Thyroid gland (tissue), 4 donors: ENCODE measurements around the gene CLRN2. TPM values are rescaled to one million over a fixed set of nuclear protein-coding genes. Genes with fewer than 3 reads are reported as not detected.

Source experiments
- DNase-seq, 2 donors: peaks; one replicate each; pipeline ENCODE4 v3.0.0-alpha.2; 2019
- H3K27ac ChIP-seq, 3 donors: fragments of 200-600 bp; sonication (generic); 1 replicate in 2 of 3; 2 replicates in 1 of 3; pipeline ENCODE4 v1.5.1; 2016 to 2019; ENCODE audit warnings: mild to moderate bottlenecking in 1 of 3, moderate library complexity in 1 of 3
- H3K27me3 ChIP-seq: fragments of 200-600 bp; sonication (generic); one replicate; pipeline ENCODE4 v1.5.1; 2019
- H3K36me3 ChIP-seq, 2 donors: fragments of 200-600 bp; sonication (generic); one replicate each; pipeline ENCODE4 v1.5.1; 2016 to 2019
- H3K4me1 ChIP-seq, 2 donors: fragments of 200-600 bp; sonication (generic); one replicate each; pipeline ENCODE4 v1.5.1; 2017 to 2019
- H3K4me3 ChIP-seq, 3 donors: fragments of 200-600 bp; sonication (generic); replicated peaks in 1 of 3; 1 replicate in 2 of 3; 2 replicates in 1 of 3; pipeline ENCODE4 v1.5.1; 2016; ENCODE audit warnings: mild to moderate bottlenecking in 1 of 3
- H3K9me3 ChIP-seq: fragments of 200-600 bp; sonication (generic); one replicate; pipeline ENCODE4 v1.5.1; 2017
- POLR2A ChIP-seq, 2 donors: fragments of 450-650 bp; IDR thresholded peaks; one replicate each; pipeline ENCODE4 v1.6.1; 2017; ENCODE audit warnings: antibody characterized with exemption in 2 of 2, mild to moderate bottlenecking in 2 of 2, moderate library complexity in 1 of 2
- WGBS, 2 donors: methylation state at CpG; one replicate each; pipeline ENCODE4 v1.1.5; 2017; 5-methylcytosine and 5-hydroxymethylcytosine counted together
- intact Hi-C: fragments of 100-400 bp; cut with DNase I; formaldehyde crosslinking; loops from one replicate; pipeline ENCODE4 v1.15.1; 2023
- total RNA-seq, 4 donors: library from RNA; depleted of rRNA; stranded (reverse); fragments of >200 nt; gene quantifications; one replicate each; pipeline ENCODE4 v1.2.3, GENCODE V29; 2016
- TF ChIP-seq, protein P1 (sequence below), 6 experiments: fragments of 200-600 bp in 3 of 6; fragments of 450-650 bp in 3 of 6; sonication (generic) in 3 of 6; IDR thresholded peaks; one replicate each; pipeline ENCODE4 v1.5.1; 2016 to 2019; ENCODE audit warnings: antibody characterized with exemption in 6 of 6, mild to moderate bottlenecking in 2 of 6, inconsistent platforms in 1 of 6, moderate library complexity in 1 of 6

The CLRN2 gene
- total RNA-seq, 4 donors from 2014 or later: not detected

DNA sequence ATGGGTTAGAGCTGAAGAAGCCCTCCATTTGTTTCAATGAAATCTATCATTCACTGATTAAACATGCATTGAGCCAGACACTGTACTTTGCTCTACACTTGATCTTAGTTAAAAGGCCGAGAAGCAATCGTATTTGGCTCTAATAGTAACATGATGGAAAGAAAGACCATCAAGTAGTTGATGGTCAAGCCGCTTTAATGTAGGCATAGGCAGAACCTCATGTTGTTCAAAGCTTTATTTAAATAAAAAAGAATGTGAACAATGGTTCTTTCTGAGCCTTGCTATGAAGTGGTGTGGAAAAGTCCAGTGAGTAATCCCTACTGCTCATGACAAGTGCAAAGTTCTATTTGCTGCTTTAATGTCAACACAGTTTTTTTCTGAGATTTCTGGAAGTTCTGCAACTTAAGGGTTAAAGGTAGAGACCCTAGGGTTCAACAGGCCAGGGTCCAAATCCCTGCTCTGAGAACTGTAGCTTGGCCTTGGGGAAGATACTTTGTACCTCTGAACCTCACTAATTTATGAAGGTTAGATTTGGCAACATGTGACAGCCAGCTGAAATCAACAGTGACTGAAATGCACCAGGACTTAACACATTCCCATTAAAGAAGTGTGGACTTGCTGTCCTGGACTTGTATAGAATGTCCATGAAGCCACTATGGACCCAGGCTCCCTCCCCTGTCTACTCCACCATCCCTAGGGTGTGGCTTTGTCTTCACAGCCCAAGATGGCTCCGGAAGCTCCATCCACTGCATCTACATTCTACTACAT is 44.2 kb downstream of the CLRN2 start:
- TF ChIP-seq, protein P1, sequence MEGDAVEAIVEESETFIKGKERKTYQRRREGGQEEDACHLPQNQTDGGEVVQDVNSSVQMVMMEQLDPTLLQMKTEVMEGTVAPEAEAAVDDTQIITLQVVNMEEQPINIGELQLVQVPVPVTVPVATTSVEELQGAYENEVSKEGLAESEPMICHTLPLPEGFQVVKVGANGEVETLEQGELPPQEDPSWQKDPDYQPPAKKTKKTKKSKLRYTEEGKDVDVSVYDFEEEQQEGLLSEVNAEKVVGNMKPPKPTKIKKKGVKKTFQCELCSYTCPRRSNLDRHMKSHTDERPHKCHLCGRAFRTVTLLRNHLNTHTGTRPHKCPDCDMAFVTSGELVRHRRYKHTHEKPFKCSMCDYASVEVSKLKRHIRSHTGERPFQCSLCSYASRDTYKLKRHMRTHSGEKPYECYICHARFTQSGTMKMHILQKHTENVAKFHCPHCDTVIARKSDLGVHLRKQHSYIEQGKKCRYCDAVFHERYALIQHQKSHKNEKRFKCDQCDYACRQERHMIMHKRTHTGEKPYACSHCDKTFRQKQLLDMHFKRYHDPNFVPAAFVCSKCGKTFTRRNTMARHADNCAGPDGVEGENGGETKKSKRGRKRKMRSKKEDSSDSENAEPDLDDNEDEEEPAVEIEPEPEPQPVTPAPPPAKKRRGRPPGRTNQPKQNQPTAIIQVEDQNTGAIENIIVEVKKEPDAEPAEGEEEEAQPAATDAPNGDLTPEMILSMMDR (IDR thresholded peaks at IDR 0.05): no peak
- no peak for TF ChIP-seq POLR2A (IDR thresholded peaks at IDR 0.05)
- H3K4me3 ChIP-seq: no peak overlapping the region
- H3K4me1 ChIP-seq: no peaks in the 10 kb centered on the region
- intact Hi-C loops: no loop called here
- H3K27ac ChIP-seq: no peak overlapping the region
- H3K27me3 ChIP-seq: no peaks in the 10 kb centered on the region
- no peaks in the 10 kb centered on the region for H3K36me3 ChIP-seq
- WGBS, 2 donors: 93 to 96% methylated on average over 4 of the region's 4 CpGs
- no peak for DNase-seq
- no peaks in the 10 kb centered on the region for H3K9me3 ChIP-seq

DNA sequence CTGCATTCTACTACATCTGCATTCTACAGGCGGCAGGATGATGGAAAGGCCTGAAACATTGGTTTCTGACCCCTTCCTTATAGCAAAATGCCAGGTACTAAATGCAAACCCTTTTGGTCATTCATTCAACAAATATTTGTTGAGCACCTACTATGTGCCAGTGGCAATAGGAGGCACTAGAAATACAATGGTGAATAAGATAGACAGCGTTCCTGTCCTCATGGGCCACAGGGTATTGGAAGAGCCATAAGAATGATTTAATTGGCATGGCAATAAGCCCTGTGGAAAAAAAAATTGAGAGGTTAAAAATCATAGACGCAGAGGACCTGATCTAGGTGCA is 44.7 kb downstream of the CLRN2 start:
- no peak for TF ChIP-seq POLR2A (IDR thresholded peaks at IDR 0.05)
- TF ChIP-seq, protein P1 (IDR thresholded peaks at IDR 0.05): no peak
- Histone ChIP-seq H3K9me3 (no peaks in the 10 kb centered on the region), H3K36me3 (no peaks in the 10 kb centered on the region), H3K4me3 (no peak overlapping the region), H3K4me1 (no peaks in the 10 kb centered on the region), H3K27ac (no peak overlapping the region), H3K27me3 (no peaks in the 10 kb centered on the region)
- DNase-seq: no peak
- intact Hi-C loops: no loop called here
- 92 to 98% methylated on average over 3 of the region's 3 CpGs for WGBS, 2 donors

DNA sequence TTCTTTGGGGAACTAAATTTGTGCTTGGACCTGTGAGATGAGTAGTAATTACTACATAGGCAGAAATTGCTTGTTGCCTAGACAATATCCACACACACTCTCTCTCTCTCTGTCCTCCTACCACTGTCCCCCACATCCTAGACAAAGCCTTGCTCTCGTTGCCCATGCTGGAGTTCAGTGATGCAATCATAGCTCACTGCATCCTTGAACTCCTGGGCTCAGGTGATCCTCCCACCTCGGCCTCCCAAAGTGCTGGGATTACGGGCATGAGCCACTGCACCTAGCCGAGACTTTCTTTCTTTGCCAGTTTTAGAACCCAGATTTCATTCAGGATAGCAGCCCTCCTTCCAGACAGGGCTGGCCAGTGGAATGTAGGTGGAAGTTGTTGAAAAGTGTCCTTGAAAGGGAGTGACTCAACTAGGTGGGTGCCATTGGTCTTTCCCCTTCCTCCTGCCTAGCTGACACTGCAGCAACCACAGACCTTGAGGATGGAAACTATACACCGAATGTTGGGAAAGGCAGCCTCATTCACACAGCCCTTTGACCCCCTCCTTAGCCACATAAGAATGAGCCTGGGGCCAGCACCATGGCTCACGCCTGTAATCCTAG is 45.2 kb downstream of the CLRN2 start:
- H3K36me3 ChIP-seq: no peaks in the 10 kb centered on the region
- H3K9me3 ChIP-seq: no peaks in the 10 kb centered on the region
- no peaks in the 10 kb centered on the region for H3K27me3 ChIP-seq
- TF ChIP-seq, protein P1 (IDR thresholded peaks at IDR 0.05): no peak
- no peak for TF ChIP-seq POLR2A (IDR thresholded peaks at IDR 0.05)
- 82 to 83% methylated on average over 6 of the region's 6 CpGs for WGBS, 2 donors
- H3K4me1 ChIP-seq: no peaks in the 10 kb centered on the region
- intact Hi-C loops: no loop called here
- H3K27ac ChIP-seq: no peak overlapping the region
- no peak for DNase-seq
- H3K4me3 ChIP-seq: no peak overlapping the region

DNA sequence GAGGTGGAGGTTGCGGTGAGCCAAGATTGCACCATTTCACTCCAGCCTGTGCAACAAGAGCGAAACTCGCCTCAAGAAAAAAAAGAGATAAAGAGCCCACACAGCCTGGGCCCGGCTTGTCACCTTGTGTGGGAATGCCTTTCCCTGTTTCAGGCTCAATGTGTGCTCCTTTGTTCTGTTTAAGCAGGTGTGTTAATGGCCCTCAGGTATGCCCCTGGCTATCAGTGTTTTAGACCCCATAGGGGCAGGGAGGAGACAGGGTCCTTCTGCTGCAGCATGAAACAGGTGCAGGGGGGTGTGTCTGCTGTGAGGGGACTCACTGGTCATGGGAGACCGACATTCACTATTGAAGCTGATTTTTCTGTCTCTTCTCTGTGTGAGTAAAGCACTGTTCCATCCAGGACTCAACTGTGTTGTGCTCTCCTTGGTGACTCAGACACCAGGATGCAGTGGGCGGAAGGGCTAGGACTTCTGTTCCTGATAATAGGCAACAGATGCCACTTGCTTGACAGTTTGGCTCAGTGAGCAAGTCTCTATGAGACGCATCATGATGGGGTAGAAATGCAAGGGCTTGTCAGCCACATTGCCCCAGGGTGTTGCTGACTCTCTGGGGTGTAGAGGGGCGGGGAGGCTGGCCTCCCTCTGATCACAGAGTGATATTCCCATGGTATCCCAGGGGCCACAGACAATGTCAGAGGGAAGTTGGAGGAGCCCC is 46.4 kb downstream of the CLRN2 start:
- intact Hi-C loops: no loop called here
- Histone ChIP-seq H3K27ac (no peak overlapping the region), H3K4me3 (no peak overlapping the region), H3K4me1 (no peaks in the 10 kb centered on the region), H3K36me3 (no peaks in the 10 kb centered on the region), H3K9me3 (no peaks in the 10 kb centered on the region), H3K27me3 (no peaks in the 10 kb centered on the region)
- WGBS, 2 donors: 87 to 90% methylated on average over 8 of the region's 8 CpGs
- DNase-seq: no peak
- TF ChIP-seq, protein P1 (IDR thresholded peaks at IDR 0.05): no peak
- TF ChIP-seq POLR2A (IDR thresholded peaks at IDR 0.05): no peak

DNA sequence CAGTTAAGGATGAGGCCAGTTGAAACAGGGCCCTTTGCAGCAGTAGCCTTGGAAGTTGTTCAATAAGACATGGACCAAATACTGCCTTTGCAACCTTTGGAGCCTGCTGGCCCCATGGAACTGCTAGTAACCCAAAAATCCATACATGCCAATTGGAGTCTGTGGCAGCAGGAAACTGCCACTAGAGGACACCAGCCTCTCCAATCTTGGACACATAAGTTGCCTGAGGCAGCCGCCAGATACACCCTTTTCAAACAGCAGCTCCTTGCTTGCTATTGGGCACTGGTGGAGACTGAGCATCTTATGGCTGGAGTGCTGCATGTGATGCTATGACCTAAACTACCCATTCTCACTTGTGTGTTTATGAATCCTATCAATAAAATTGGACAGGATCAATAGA is 47.2 kb downstream of the CLRN2 start:
- Histone ChIP-seq H3K4me3 (no peak overlapping the region), H3K4me1 (no peaks in the 10 kb centered on the region), H3K27ac (no peak overlapping the region), H3K27me3 (no peaks in the 10 kb centered on the region), H3K9me3 (no peaks in the 10 kb centered on the region), H3K36me3 (no peaks in the 10 kb centered on the region)
- DNase-seq: no peak
- intact Hi-C loops: no loop called here
- TF ChIP-seq POLR2A (IDR thresholded peaks at IDR 0.05): no peak
- TF ChIP-seq, protein P1 (IDR thresholded peaks at IDR 0.05): no peak
- WGBS, 2 donors: 60 to 100% methylated on average over 1 of the region's 1 CpG
